Fibroblast of pulmonary artery (primary cell): ENCODE results near the gene ADARB2.
"Not testable (repeated sequence)": the region's sequence is repeated elsewhere in the genome, so short reads cannot be mapped to it uniquely, and the experiment has no call there.

Experiments used
- DNase-seq: peaks from one replicate; pipeline ENCODE4 v3.0.0-alpha.2; 2010; ENCODE audit warnings: low read depth
- H3K4me3 ChIP-seq: replicated peaks from 2 replicates; pipeline ENCODE4 v1.5.1; 2011; ENCODE audit warnings: low read depth, mild to moderate bottlenecking, control low read depth, low read length, moderate library complexity
- CTCF ChIP-seq: IDR thresholded peaks from 2 replicates; pipeline ENCODE4 v1.5.1; 2011; ENCODE audit warnings: mild to moderate bottlenecking, control low read depth, low read length, inconsistent platforms; ENCODE audit errors: missing control alignments

Gene ADARB2

GRCh38 chr10:1464881-1465417 is 272.4 kb downstream of the ADARB2 start:
- no peak overlapping the region for H3K4me3 ChIP-seq
- TF ChIP-seq CTCF: no peak

GRCh38 chr10:1463971-1464370 is 273.4 kb downstream of the ADARB2 start:
- H3K4me3 ChIP-seq, DNase-seq: not testable (repeated sequence)

More at GRCh38 chr10:1464881-1465417, 272.4 kb downstream of the ADARB2 start:
- no peak for DNase-seq

GRCh38 chr10:1462994-1463633 is 274.2 kb downstream of the ADARB2 start:
- TF ChIP-seq CTCF: no peak
- no peak for DNase-seq
- H3K4me3 ChIP-seq: no peak overlapping the region

GRCh38 chr10:1462521-1462920 is 274.8 kb downstream of the ADARB2 start:
- DNase-seq: no peak
- no peak for TF ChIP-seq CTCF
- no peak overlapping the region for H3K4me3 ChIP-seq

GRCh38 chr10:1462032-1462431 is 275.3 kb downstream of the ADARB2 start:
- no peak for TF ChIP-seq CTCF
- H3K4me3 ChIP-seq: no peak overlapping the region
- DNase-seq: no peak

- no peak for DNase-seq
- H3K4me3 ChIP-seq: no peak overlapping the region
- TF ChIP-seq CTCF: no peak
Observed at GRCh38 chr10:1461016-1461415, 276.3 kb downstream of the ADARB2 start.

- not testable (repeated sequence) for H3K4me3 ChIP-seq, DNase-seq
Observed at GRCh38 chr10:1459664-1460063, 277.7 kb downstream of the ADARB2 start.

GRCh38 chr10:1454951-1455350 is 282.4 kb downstream of the ADARB2 start:
- no peak overlapping the region for H3K4me3 ChIP-seq
- no peak for DNase-seq
- TF ChIP-seq CTCF: no peak
